ENCODE data around the gene PAQR7.

Gene PAQR7

DNA sequence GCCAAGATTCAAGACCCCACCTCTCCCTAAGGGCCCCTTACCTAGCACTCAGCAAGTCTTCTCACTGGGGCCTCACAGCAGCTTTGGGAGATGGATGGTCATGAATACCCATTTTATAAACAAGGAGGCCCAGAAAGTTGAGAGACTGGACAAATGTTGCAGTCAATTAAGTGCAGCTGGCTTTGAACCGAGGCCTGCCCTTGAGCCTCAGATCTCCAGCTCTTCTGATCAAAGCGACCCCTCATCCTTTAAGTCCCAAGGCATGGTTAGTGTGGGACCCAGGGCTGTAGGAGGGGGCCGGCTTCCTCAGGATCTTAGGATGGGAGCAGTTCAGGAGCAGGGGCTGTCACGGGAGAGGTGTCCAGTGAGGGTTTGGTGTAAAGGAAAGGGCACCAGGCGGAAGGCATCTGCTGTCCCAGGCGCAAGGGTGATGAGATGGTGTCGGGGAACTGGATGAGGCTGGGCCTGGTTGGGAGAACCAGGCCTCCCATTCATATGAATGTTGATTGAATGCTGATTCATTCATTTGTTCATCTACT, 60.9 kb downstream of the PAQR7 start:
- no peak for DNase-seq

GRCh38 chr1:25813734-25814471, 61.6 kb downstream of the PAQR7 start:
- no peak for DNase-seq

GRCh38 chr1:25813071-25813733, 62.3 kb downstream of the PAQR7 start:
- DNase-seq, result no peak
